GM10266 (cell line): Measurements from ENCODE around the gene KIF2A.
A peak's percentile ranks its signal among the peaks of the same experiment; 100 is the strongest.

ENCODE experiments used
- DNase-seq: peaks from one replicate; pipeline ENCODE4 v3.0.0; 2012; ENCODE audit errors: extremely low spot score
- TF ChIP-seq, protein P1 (sequence below): IDR thresholded peaks from 2 replicates; pipeline ENCODE4 v1.5.1; 2012; ENCODE audit warnings: mild to moderate bottlenecking, low read depth; ENCODE audit not compliant: control insufficient read depth, insufficient read depth; ENCODE audit errors: missing control alignments

KIF2A gene

DNA sequence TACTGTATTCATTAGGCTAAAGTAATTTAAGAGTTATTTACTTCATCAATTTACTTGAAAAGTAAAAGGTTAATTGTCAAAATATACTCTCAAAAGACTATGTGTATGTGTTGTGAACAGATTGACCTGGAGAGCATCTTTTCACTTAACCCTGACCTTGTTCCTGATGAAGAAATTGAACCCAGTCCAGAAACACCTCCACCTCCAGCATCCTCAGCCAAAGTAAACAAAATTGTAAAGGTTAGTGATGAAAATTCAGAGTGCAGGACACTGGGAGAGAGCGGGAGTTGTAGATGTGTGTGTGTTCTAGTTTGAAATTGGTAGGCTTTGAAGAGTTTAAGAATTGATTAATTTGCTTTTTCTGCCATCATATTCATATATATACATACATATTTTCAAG lies 41.9 kb downstream of the KIF2A start:
- DNase-seq: no peak
- TF ChIP-seq, protein P1, sequence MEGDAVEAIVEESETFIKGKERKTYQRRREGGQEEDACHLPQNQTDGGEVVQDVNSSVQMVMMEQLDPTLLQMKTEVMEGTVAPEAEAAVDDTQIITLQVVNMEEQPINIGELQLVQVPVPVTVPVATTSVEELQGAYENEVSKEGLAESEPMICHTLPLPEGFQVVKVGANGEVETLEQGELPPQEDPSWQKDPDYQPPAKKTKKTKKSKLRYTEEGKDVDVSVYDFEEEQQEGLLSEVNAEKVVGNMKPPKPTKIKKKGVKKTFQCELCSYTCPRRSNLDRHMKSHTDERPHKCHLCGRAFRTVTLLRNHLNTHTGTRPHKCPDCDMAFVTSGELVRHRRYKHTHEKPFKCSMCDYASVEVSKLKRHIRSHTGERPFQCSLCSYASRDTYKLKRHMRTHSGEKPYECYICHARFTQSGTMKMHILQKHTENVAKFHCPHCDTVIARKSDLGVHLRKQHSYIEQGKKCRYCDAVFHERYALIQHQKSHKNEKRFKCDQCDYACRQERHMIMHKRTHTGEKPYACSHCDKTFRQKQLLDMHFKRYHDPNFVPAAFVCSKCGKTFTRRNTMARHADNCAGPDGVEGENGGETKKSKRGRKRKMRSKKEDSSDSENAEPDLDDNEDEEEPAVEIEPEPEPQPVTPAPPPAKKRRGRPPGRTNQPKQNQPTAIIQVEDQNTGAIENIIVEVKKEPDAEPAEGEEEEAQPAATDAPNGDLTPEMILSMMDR: no peak

DNA sequence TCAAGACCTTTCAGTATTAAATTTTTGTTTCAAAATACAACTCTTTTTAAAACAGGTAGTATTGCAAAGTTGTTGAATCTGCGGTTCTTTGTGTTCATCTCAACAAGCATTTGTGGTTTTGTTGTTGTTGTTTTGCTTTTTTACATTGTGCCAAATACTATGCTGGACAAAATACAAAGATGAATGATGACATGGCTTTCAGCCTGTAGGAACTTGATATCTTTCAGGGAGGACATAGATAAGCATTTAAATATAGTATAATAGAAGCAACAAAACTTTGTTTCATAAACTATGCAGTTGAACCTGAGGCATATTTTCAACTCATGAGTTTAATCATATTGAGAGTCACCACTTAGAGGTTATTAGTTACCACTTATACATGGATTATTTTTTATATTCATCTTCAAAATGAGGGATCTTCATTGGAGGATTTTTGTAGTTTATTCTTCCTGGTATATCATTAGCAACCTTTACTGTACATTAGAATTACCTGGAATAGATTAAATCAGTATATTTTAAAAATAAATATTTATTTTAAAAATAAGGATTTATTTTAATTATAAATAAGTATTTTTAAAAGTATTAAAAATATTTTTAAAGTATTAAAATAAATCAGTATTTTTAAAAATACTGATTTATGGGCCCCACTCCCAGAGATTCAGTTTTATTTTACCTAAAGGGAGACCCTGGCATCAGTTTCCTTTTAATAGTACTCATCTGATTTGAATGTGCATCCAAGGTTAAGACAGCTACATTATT lies 42.9 kb downstream of the KIF2A start:
- DNase-seq: no peak
- TF ChIP-seq, protein P1: no peak

DNA sequence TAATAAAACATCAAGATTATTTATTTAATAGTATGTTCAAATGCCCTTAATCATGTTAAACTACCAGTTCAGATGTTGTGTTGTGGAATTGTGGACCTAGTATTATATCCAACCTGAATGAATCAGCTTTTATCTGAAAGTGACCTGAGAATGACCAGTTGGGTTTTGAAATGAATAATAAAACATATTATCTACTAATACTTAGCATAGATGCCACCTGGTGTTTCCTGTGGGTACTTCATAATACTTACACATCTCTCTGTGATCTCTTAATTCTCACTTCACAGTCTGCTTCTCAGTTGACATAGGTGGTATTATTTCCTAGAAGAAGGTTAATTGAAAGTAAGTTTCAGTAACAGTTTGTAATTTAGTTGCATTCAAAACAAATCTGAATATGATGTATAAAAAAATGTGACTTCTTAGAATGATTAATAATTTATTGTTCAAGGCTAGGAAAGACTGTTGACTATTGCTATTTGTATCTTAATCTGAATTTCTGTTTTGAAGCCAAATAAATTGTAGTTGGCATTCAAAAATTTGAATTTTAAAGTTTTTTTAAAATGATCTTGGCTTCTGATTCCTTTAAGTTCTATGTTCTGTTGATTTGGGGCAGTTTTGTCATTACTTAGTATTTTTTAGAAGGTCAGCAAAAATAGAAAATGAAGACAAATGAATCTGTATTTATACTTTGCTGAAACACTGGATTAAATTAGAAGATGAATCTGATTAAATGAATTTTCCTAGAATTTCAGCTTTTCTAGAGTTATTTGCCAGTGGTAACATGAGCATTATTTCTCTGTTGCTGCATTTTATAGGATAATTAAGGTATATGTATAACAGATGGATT lies 48.2 kb downstream of the KIF2A start:
- TF ChIP-seq, protein P1: peak; percentile 42
- peak; percentile 24 for DNase-seq

DNA sequence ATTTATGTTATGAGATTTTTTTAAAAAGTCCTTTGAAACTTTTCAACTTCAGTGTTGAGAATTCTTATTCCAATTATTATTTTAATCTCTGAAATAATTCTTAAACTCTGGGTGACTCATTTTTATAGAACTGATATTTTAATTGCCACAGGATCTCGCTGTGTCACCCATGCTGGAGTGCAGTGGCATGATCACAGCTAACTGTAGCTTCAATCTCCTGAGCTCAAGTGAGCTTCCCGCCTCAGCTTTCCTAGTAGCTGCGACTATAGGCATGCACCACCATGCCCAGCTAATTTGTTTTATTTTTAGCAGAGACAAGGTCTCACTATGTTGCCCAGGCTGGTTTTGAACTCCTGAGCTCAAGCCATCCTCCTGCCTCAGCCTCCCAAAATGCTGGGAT lies 56.7 kb downstream of the KIF2A start:
- TF ChIP-seq, protein P1: no peak
- no peak for DNase-seq

DNA sequence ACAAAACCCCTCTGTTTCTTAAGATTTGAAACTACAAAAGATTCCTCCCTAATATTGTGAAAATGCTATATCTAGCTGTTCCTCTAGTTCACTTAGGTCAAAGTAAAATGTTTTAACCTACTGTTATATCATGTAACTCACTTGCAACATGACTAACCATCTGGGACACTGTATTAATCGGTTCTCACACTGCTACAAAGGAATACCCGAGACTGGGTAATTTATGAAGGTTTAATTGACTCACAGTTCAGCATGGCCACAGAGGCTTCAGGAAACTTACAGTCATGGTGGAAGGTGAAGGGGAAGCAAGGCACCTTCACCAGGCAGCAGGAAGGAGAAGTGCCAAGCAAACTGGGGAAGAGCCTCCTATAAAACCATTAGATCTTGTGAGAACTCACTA lies 63.0 kb downstream of the KIF2A start:
- no peak for DNase-seq
- TF ChIP-seq, protein P1: no peak

DNA sequence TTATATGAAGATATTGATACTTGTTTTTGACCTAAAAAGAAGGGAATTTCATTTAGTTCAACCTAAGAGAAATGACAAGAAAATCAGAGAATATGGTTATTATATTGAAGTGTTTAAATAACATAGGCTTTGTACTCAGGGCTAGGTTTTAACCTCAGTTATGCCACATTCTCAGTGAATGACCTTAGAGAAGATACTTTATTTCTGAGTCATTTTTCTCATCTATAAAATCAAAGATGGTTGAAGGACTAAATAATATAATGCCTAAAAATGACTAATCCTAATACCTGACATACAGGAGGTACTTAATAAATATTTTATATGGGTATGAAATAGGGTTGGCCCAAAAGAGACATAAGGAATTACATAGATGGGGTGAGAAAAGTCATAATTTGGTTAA lies 65.4 kb downstream of the KIF2A start:
- TF ChIP-seq, protein P1: no peak

DNA sequence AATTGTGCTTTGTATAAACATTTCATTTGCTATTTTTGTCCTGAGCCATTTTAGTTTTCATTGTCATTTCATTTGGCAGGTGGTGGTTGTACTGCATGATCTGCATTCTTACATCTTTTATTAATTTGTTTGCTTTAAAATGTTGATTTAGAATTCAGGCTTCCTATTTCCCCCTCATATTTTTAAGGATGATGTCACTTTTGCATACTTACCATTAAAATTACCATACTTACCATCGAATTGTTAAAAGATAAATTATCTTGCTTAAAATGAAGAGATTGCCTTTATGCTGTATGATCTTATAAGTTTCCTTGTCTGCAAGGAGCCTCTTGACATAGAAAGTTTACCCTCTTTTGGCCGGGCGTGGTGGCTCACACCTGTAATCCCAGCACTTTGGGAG lies 66.6 kb downstream of the KIF2A start:
- DNase-seq: no peak
- TF ChIP-seq, protein P1: no peak

More for the DNA sequence above, 65.4 kb downstream of the KIF2A start:
- DNase-seq: no peak
